ENCODE data around the gene SLC26A11.
"Not testable (repeated sequence)": the region's sequence is repeated elsewhere in the genome, so short reads cannot be mapped to it uniquely, and the experiment has no call there.

The SLC26A11 gene

GRCh38 chr17:80285237-80285920 lies 65.2 kb downstream of the SLC26A11 start:
- DNase-seq (ENCODE audit: low read depth), result no peak

GRCh38 chr17:80286638-80286960 lies 66.4 kb downstream of the SLC26A11 start:
- no peak for DNase-seq (ENCODE audit: low read depth)

- no peak for DNase-seq (ENCODE audit: low read depth)
Observed at GRCh38 chr17:80287038-80287437, 66.8 kb downstream of the SLC26A11 start.

DNA sequence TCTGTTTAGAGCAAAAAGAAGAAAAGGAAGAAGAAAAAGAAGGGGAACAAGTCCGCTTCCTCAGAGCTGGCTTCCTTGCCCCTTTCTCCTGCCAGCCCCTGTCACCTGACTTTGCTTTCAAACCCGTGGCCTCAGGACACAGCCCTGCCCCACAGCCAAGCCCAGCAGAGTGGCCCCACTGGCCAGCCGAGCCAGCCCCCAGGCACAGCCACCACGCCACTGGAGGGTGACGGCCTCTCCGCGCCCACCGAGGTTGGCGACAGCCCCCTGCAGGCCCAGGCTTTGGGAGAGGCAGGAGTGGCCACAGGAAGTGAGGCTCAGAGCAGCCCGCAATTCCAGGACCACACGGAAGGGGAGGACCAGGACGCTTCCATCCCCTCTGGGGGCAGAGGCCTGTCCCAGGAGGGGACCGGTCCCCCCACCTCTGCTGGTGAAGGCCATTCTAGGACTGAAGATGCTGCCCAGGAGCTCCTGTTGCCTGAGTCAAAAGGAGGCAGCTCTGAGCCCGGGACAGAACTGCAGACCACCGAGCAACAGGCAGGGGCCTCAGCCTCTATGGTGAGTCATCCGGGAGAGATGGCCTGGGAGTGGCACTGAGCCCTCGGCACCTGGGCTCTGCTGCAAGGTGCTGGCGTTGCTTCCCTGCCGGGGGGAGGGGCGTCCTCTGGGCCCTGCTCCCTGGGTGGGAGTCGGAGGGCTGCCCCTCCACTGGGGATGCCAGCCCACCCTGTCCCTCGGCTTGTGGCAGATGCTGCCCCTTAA lies 67.8 kb downstream of the SLC26A11 start:
- no peak for DNase-seq (ENCODE audit: low read depth)

- DNase-seq (ENCODE audit: low read depth), result no peak
Observed at GRCh38 chr17:80289616-80290015, 69.4 kb downstream of the SLC26A11 start.

DNA sequence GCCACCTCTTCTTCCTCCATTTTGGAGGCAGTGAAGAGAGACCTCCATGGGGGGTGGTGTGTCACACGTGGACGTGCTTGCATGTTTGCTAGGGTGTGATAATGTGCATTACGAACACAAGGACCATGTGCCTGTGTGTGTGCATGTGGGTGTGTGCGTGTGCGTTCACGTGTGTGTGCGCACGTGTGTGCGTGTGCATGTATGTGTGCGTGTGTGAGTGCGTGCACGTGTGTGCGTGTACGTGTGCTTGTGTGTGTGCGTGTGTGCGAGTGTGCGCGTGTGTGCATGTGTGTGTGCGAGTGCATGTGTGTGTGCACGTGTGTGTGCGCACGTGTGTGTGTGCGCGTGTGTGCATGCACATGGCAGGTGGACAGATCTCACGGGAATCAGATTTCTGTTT lies 69.9 kb downstream of the SLC26A11 start:
- DNase-seq (ENCODE audit: low read depth), result no peak

DNA sequence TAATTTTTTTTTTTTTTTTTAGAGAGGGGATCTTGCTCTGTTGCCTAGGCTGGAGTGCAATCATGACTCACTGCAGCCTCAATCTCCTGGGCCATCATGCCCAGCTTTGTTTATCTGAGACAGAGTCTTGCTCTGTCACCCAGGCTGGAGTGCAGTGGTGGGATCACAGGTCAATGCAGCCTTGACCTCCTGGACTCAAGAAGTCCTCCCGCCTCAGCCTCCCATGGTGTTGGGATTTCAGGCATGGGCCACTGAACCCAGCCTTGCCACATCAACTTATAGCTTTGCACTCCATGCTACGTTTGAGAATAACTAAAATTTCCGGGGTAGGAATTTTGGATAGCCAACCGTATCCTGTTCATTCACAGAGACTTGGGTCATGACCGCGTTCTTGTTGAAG lies 71.0 kb downstream of the SLC26A11 start:
- DNase-seq (ENCODE audit: low read depth), result no peak

- DNase-seq (ENCODE audit: low read depth), result no peak
Observed at GRCh38 chr17:80291691-80292487, 71.7 kb downstream of the SLC26A11 start.

GRCh38 chr17:80292521-80292971 lies 72.3 kb downstream of the SLC26A11 start:
- no peak for DNase-seq (ENCODE audit: low read depth)

GRCh38 chr17:80294210-80294609 lies 74.0 kb downstream of the SLC26A11 start:
- DNase-seq (ENCODE audit: low read depth), result no peak

DNA sequence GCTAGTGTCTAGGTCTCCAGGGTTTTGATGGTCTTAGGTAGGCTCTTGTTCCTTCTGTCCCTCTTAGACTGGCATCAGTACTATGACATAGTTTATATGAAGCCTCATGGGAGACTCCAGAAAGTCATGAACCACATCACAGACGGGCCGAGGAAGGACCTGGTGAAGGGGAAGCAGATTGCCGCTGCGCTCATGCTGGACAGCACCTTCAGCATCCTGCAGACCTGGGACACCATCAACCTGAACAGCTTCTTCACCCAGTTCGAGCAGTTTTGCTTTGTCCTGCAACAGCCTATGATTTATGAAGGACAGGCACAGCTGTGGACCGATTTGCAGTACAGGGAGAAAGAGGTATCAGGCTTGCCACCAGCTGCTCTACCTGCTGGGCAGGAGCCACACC lies 74.4 kb downstream of the SLC26A11 start:
- DNase-seq (ENCODE audit: low read depth), result no peak

GRCh38 chr17:80295146-80295545 lies 74.9 kb downstream of the SLC26A11 start:
- DNase-seq (ENCODE audit: low read depth), result no peak

GRCh38 chr17:80295559-80295958 lies 75.3 kb downstream of the SLC26A11 start:
- DNase-seq (ENCODE audit: low read depth), result no peak

DNA sequence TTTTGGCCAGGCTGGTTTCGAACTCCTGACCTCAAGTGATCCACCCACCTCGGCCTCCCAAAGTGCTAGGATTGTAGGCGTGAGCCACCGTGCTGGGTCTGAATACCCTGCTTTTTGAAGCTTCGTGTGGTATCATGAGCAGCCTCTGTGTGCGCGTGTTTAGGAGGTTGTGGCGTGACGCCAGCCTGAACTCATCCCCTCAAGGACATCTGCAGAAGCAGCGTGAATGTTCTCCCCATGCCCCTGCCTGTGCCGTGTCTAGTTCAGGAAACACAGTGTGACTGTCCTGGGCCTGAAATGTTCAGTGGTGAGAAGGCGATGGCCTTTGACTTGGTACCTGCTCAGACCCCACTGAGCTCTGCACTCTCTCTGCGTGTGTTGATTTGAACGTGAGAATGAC lies 76.0 kb downstream of the SLC26A11 start:
- DNase-seq (ENCODE audit: low read depth), result no peak

GRCh38 chr17:80297996-80298560 lies 77.9 kb downstream of the SLC26A11 start:
- DNase-seq (ENCODE audit: low read depth), result no peak

DNA sequence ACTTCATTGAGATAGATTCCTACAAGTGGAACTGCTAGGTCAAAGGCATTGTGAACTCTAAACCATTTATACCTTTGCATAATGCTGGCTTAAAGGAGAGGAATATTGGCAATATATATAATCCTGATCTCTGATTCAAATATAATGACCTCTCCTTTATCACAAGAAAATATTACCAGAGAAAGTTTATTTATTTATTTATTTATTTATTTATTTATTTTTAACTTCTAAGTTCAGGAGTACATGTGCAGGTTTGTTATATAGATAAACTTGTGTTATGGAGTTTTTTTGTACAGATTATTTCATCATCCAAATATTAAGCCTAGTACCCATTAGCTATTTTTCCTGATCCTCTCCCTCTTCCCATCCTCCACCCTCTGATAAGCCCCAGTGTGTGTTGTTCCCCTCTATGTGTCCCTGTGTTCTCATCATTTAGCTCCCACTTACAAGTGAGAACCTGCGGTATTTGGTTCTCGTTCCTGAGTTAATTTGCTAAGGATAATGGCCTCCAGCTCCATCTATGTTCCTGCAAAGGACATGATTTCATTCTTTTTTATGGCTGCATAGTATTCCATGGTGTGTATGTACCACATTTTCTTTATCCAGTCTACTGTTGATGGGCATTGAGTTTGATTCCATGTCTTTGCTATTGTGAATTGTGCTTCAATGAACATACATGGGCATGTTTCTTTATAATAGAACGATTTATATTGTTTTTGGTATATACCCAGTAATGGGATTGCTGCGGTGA lies 79.3 kb downstream of the SLC26A11 start:
- DNase-seq (ENCODE audit: low read depth), result not testable (repeated sequence)

DNA sequence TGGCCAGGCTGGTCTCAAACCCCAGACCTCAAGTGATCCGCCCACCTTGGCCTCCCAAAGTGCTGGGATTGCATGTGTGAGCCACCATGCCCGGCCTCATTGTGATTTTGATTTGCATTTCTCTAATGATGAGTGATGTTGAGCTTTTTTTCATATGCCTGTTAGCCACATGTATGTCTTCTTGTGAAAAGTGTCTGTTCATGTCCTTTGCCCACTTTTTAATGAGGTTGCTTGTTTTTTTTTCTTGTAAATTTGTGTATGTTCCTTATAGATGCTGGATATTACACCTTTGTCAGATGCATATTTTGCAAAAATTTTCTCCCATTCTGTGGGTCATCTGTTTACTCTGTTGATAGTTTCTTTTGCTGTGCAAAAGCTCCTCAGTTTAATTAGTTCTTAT lies 80.5 kb downstream of the SLC26A11 start:
- DNase-seq (ENCODE audit: low read depth), result not testable (repeated sequence)
